H1 (cell line): ENCODE measurements around the gene IP6K1. TPM values are rescaled to one million over a fixed set of nuclear protein-coding genes. Genes with fewer than 3 reads are reported as not detected.

Source experiments
- CTCF ChIA-PET: fragments of 300-600 bp; sonication (Branson Sonifier 250); formaldehyde crosslinking; loops from one replicate; lab custom pipeline; 2021; ENCODE audit not compliant: partially characterized antibody; lab: Charles Lee
- POLR2A ChIA-PET: fragments of 300-600 bp; sonication (Branson Sonifier 250); formaldehyde crosslinking; loops from one replicate; lab custom pipeline; 2021; ENCODE audit warnings: inconsistent platforms; ENCODE audit not compliant: partially characterized antibody; lab: Charles Lee
- DNase-seq, 2 experiments: peaks; one replicate each; pipeline versions ENCODE4 v3.0.0 to v3.0.0-alpha.2; 2010 to 2022; ENCODE audit warnings: low spot score in 2 of 2, low read depth in 1 of 2, mixed read lengths in 1 of 2
- FAIRE-seq: peaks from 2 replicates; lab custom pipeline; 2011; peaks lifted over from hg19 to GRCh38; lab: Jason Lieb, UNC
- H2AFZ ChIP-seq: 2 replicates; pipeline ENCODE4 v1.8.1; 2012; ENCODE audit warnings: low read length, inconsistent platforms
- H2AK5ac ChIP-seq: 2 replicates; pipeline ENCODE4 v1.6.1; 2013; ENCODE audit warnings: low read depth, low read length
- H2BK120ac ChIP-seq: replicated peaks from 2 replicates; pipeline ENCODE3; 2013; ENCODE audit warnings: low read depth, low read length, inconsistent platforms
- H2BK12ac ChIP-seq: 2 replicates; pipeline ENCODE4 v1.6.1; 2013; ENCODE audit warnings: low read depth, low read length
- H2BK15ac ChIP-seq: 2 replicates; pipeline ENCODE4 v1.6.1; 2013; ENCODE audit warnings: low read length
- H2BK20ac ChIP-seq: 2 replicates; pipeline ENCODE4 v1.6.1; 2013; ENCODE audit warnings: low read length
- H2BK5ac ChIP-seq: 2 replicates; pipeline ENCODE4 v1.6.1; 2013; ENCODE audit warnings: low read depth, low read length
- H3K14ac ChIP-seq: 2 replicates; pipeline ENCODE4 v1.6.1; 2013; ENCODE audit warnings: inconsistent platforms; ENCODE audit not compliant: insufficient read length
- H3K18ac ChIP-seq: 2 replicates; pipeline ENCODE4 v1.6.1; 2013; ENCODE audit warnings: low read length; ENCODE audit errors: extremely low read depth
- H3K23ac ChIP-seq: 2 replicates; pipeline ENCODE4 v1.6.1; 2013; ENCODE audit warnings: inconsistent platforms; ENCODE audit not compliant: insufficient read length
- H3K23me2 ChIP-seq: 2 replicates; pipeline ENCODE4 v1.6.1; 2013; ENCODE audit warnings: low read depth, low read length
- H3K27ac ChIP-seq: 2 replicates; pipeline ENCODE4 v1.6.1; 2011; ENCODE audit warnings: low read depth, low read length, inconsistent platforms
- H3K27me3 ChIP-seq, 4 experiments: replicated peaks in 1 of 4; 1 replicate in 1 of 4; 2 replicates in 3 of 4; pipeline versions ENCODE4 v1.6.1 to v1.8.1; 2011 to 2013; ENCODE audit warnings: low read length in 3 of 4, mild to moderate bottlenecking in 3 of 4, inconsistent platforms in 2 of 4, mixed read lengths in 2 of 4, moderate library complexity in 1 of 4; ENCODE audit not compliant: control insufficient read depth in 3 of 4, insufficient read depth in 3 of 4; ENCODE audit errors: extremely low read depth in 1 of 4
- H3K36me3 ChIP-seq, 4 experiments: 2 replicates each; pipeline versions ENCODE4 v1.6.1 to v1.8.1; 2011 to 2013; ENCODE audit warnings: mild to moderate bottlenecking in 4 of 4, low read length in 3 of 4, moderate library complexity in 2 of 4, control low read depth in 1 of 4, inconsistent platforms in 1 of 4; ENCODE audit not compliant: insufficient read depth in 4 of 4, control insufficient read depth in 2 of 4
- H3K4ac ChIP-seq: replicated peaks from 2 replicates; pipeline ENCODE3; 2013; ENCODE audit warnings: low read length, low read depth, mixed read lengths, inconsistent platforms; ENCODE audit not compliant: insufficient read length
- H3K4me1 ChIP-seq, 4 experiments: replicated peaks in 1 of 4; 1 replicate in 1 of 4; 2 replicates in 3 of 4; pipeline versions ENCODE4 v1.6.1 to v1.8.1; 2011 to 2013; ENCODE audit warnings: low read length in 3 of 4, inconsistent platforms in 2 of 4, mixed read lengths in 1 of 4; ENCODE audit not compliant: insufficient read depth in 4 of 4, control insufficient read depth in 3 of 4
- H3K4me2 ChIP-seq, 2 experiments: 2 replicates each; pipeline versions ENCODE4 v1.6.1 to v1.8.1; 2011 to 2013; ENCODE audit warnings: low read depth in 2 of 2, low read length in 2 of 2, control low read depth in 1 of 2, inconsistent platforms in 1 of 2, mild to moderate bottlenecking in 1 of 2; ENCODE audit not compliant: insufficient read depth in 1 of 2
- H3K4me3 ChIP-seq, 4 experiments: fragments of 200-600, 300-600 bp in 1 of 4; sonication (generic), shearing (Covaris generic), sonication (Bioruptor Twin) in 1 of 4; 2 replicates each; pipeline versions ENCODE4 v1.5.1 to v1.8.1; 2011 to 2016; ENCODE audit warnings: low read length in 4 of 4, low read depth in 3 of 4, control low read depth in 2 of 4, inconsistent platforms in 2 of 4, mild to moderate bottlenecking in 2 of 4, mixed read lengths in 1 of 4, moderate library complexity in 1 of 4; ENCODE audit not compliant: insufficient read depth in 2 of 4; ENCODE audit errors: extremely low read depth in 1 of 4
- H3K56ac ChIP-seq: replicated peaks from 2 replicates; pipeline ENCODE3; 2013; ENCODE audit warnings: low read depth, mild to moderate bottlenecking, mixed read lengths, low read length, inconsistent platforms; ENCODE audit not compliant: insufficient read length
- H3K79me1 ChIP-seq: 2 replicates; pipeline ENCODE4 v1.6.1; 2013; ENCODE audit warnings: low read depth, low read length, control low read depth
- H3K79me2 ChIP-seq, 2 experiments: 2 replicates each; pipeline versions ENCODE4 v1.6.1 to v1.8.1; 2012 to 2013; ENCODE audit warnings: low read length in 2 of 2, mild to moderate bottlenecking in 2 of 2, inconsistent platforms in 1 of 2; ENCODE audit not compliant: insufficient read depth in 2 of 2, control insufficient read depth in 1 of 2
- H3K9ac ChIP-seq, 4 experiments: replicated peaks in 1 of 4; 1 replicate in 1 of 4; 2 replicates in 3 of 4; pipeline versions ENCODE4 v1.6.1 to v1.8.1; 2011 to 2013; ENCODE audit warnings: low read depth in 3 of 4, low read length in 3 of 4, control low read depth in 2 of 4, mild to moderate bottlenecking in 2 of 4, moderate library complexity in 2 of 4, inconsistent platforms in 1 of 4; ENCODE audit errors: extremely low read depth in 1 of 4
- H3K9me3 ChIP-seq, 2 experiments: 2 replicates each; pipeline versions ENCODE4 v1.6.1 to v1.8.1; 2012 to 2013; ENCODE audit warnings: mild to moderate bottlenecking in 2 of 2, moderate library complexity in 2 of 2, control low read depth in 1 of 2, inconsistent platforms in 1 of 2, low read depth in 1 of 2, low read length in 1 of 2, mixed read lengths in 1 of 2; ENCODE audit not compliant: insufficient read depth in 2 of 2
- H4K20me1 ChIP-seq, 2 experiments: replicated peaks in 1 of 2; 2 replicates each; pipeline versions ENCODE3 to v1.8.1; 2011 to 2013; ENCODE audit warnings: inconsistent platforms in 2 of 2, low read length in 2 of 2, mild to moderate bottlenecking in 1 of 2; ENCODE audit not compliant: insufficient read depth in 2 of 2, control insufficient read depth in 1 of 2
- H4K5ac ChIP-seq: 2 replicates; pipeline ENCODE4 v1.6.1; 2013; ENCODE audit warnings: low read length, low read depth, mixed read lengths, inconsistent platforms; ENCODE audit not compliant: insufficient read length
- H4K8ac ChIP-seq: 2 replicates; pipeline ENCODE4 v1.8.0; 2013; ENCODE audit warnings: mild to moderate bottlenecking, moderate library complexity, low read length, inconsistent platforms; ENCODE audit not compliant: insufficient read depth; ENCODE audit errors: extremely low read depth
- H4K91ac ChIP-seq: replicated peaks from 2 replicates; pipeline ENCODE3; 2013; ENCODE audit warnings: low read length, mixed read lengths, inconsistent platforms; ENCODE audit not compliant: insufficient read length
- CTCF ChIP-seq, 3 experiments: IDR thresholded peaks; 1 replicate in 2 of 3; 2 replicates in 1 of 3; pipeline versions ENCODE4 v1.5.1 to v1.6.1; 2011; ENCODE audit warnings: low read length in 3 of 3, mild to moderate bottlenecking in 3 of 3, inconsistent platforms in 2 of 3, low read depth in 1 of 3, moderate library complexity in 1 of 3; ENCODE audit not compliant: insufficient read depth in 1 of 3; ENCODE audit errors: control extremely low read depth in 1 of 3
- JUND ChIP-seq: IDR thresholded peaks from 2 replicates; pipeline ENCODE4 v1.6.1; 2011; ENCODE audit warnings: mild to moderate bottlenecking, improper control_type of control experiment, low read length
- KDM4A ChIP-seq: IDR thresholded peaks from one replicate; pipeline ENCODE4 v1.7.1; 2012; ENCODE audit warnings: low read depth, mild to moderate bottlenecking, moderate library complexity, low read length, inconsistent platforms; ENCODE audit not compliant: severe bottlenecking
- PHF8 ChIP-seq: fragments of 200-600 bp; sonication (generic); conservative IDR thresholded peaks from 2 replicates; pipeline ENCODE4 v1.7.1; 2012; ENCODE audit warnings: low read depth, mild to moderate bottlenecking, inconsistent platforms, low read length, moderate library complexity
- POLR2A ChIP-seq, 2 experiments: IDR thresholded peaks; 1 replicate in 1 of 2; 2 replicates in 1 of 2; pipeline ENCODE4 v1.6.1; 2011; ENCODE audit warnings: low read depth in 2 of 2, low read length in 2 of 2, mild to moderate bottlenecking in 2 of 2; ENCODE audit errors: control extremely low read depth in 1 of 2
- RAD21 ChIP-seq, 2 experiments: IDR thresholded peaks in 1 of 2; conservative IDR thresholded peaks in 1 of 2; 2 replicates each; pipeline ENCODE4 v1.6.1; 2011; ENCODE audit warnings: low read depth in 2 of 2, low read length in 2 of 2, improper control_type of control experiment in 1 of 2, inconsistent platforms in 1 of 2, mild to moderate bottlenecking in 1 of 2, moderate library complexity in 1 of 2
- SIRT6 ChIP-seq: IDR thresholded peaks from one replicate; pipeline ENCODE4 v1.7.1; 2012; ENCODE audit warnings: low read length, inconsistent platforms
- SP1 ChIP-seq: IDR thresholded peaks from 2 replicates; pipeline ENCODE4 v1.6.1; 2011; ENCODE audit warnings: low read depth, low read length
- TBP ChIP-seq: IDR thresholded peaks from 2 replicates; pipeline ENCODE4 v1.6.1; 2011; ENCODE audit warnings: low read depth, low read length, improper control_type of control experiment
- ZNF274 ChIP-seq: IDR thresholded peaks from 2 replicates; pipeline ENCODE4 v1.7.0; 2012; ENCODE audit warnings: low read length, borderline replicate concordance; ENCODE audit errors: extremely low read depth
- WGBS, 2 experiments: shearing (Covaris generic) in 1 of 2; methylation state at CpG; one replicate each; pipeline versions ENCODE4 v1.1.6 to v1.1.7; 2013 to 2015; ENCODE audit warnings: low lambda C conversion rate in 2 of 2, mixed read lengths in 2 of 2, inconsistent platforms in 1 of 2, low coverage in 1 of 2, missing lambda C conversion rate in 1 of 2; ENCODE audit not compliant: insufficient replicate concordance in 2 of 2, insufficient coverage in 1 of 2, insufficient read length in 1 of 2; ENCODE audit errors: extremely low coverage in 1 of 2, missing lambda C conversion rate in 1 of 2; 5-methylcytosine and 5-hydroxymethylcytosine counted together
- polyA plus RNA-seq, 7 experiments: library from polyadenylated mRNA; depleted of rRNA in 3 of 7; stranded (reverse) in 5 of 7; unstranded in 2 of 7; fragments of >200 nt in 5 of 7; fragments of 200-250 nt in 2 of 7; gene quantifications; 1 replicate in 5 of 7; 2 replicates in 1 of 7; 4 replicates in 1 of 7; pipeline versions ENCODE4 v1.2.1 to v1.2.3, GENCODE V29; 2011 to 2013; ENCODE audit warnings: missing spikeins in 2 of 7, mixed read lengths in 2 of 7
- total RNA-seq: library from RNA; stranded (reverse); fragmentation: NEBNext Ultra II Directional; extraction: Animal tissue kit (Norgen Biotek cat#: 25700); gene quantifications from 2 replicates; pipeline ENCODE4 v1.2.1, GENCODE V29; 2021
- TF ChIP-seq, protein P1 (sequence below): IDR thresholded peaks from 2 replicates; pipeline ENCODE4 v1.6.1; 2011; ENCODE audit warnings: low read depth, mild to moderate bottlenecking, low read length; ENCODE audit not compliant: insufficient read depth

The IP6K1 gene
- total and polyA plus RNA-seq, 2 of the 8 experiments (the other 6 are each of a cell fraction or from before 2014, with no cell fraction given) = 31.5 to 35.2 TPM

DNA sequence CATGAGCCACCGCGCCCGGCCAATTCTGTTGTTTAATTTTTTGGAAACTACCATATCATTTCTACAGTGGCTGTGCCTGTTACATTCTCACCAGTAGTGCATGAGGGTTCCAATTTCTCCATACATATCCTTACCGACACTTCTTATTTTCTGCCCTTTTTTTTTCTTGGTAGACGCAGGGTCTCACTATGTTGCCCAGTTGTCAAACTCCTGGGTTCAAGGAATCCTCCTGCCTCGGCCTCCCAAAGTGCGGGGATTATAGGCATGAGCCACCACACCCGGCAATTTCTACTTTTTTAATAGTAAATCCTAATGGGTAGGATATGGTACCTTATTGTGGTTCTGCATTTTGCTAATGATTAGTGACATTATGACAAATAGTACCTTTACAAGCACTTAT, 76.5 kb downstream of the IP6K1 start:
- Histone ChIP-seq H3K27ac (no peak overlapping the region), H2BK20ac (no peak overlapping the region), H4K91ac (no peak overlapping the region), H2BK12ac (no peak overlapping the region), H4K20me1 (peaks cover 0 to 6% of the 10 kb centered on the region in 2 experiments), H3K23me2 (no peaks in the 10 kb centered on the region), H2BK5ac (no peak overlapping the region), H2AFZ (no peak overlapping the region), H3K4ac (no peak overlapping the region), H3K4me1 (peaks cover 0 to 3% (median 0%) of the 10 kb centered on the region in 4 experiments; a peak in 1 of 7 replicates), H3K79me1 (no peaks in the 10 kb centered on the region), H3K79me2 (no peaks in the 10 kb centered on the region), H3K9ac (no peak overlapping the region), H3K9me3 (no peaks in the 10 kb centered on the region), H3K14ac (no peak overlapping the region), H3K18ac (no peak overlapping the region), H3K23ac (no peak overlapping the region), H3K36me3 (peaks cover 0 to 3% (median 0%) of the 10 kb centered on the region in 4 experiments; a peak in 4 of 8 replicates), H2AK5ac (no peak overlapping the region), H3K4me3 (no peak overlapping the region), H2BK15ac (no peak overlapping the region), H2BK120ac (no peak overlapping the region), H3K56ac (no peak overlapping the region), H4K5ac (no peak overlapping the region), H3K27me3 (no peaks in the 10 kb centered on the region), H3K4me2 (no peak overlapping the region), H4K8ac (no peak overlapping the region)
- ChIA-PET POLR2A (interaction anchor here (3.8 kb wide), 1 partner anchor 12 kb away, joined by 41 read pairs; the partner anchor contains the start of genes AMIGO3 and GMPPB), CTCF (interaction anchor here (1.0 kb wide), 1 partner anchor 130 kb away, joined by 4 read pairs; no protein-coding TSS in a partner anchor)
- FAIRE-seq (no peak), DNase-seq (no peak)
- 94% methylated on average over 8 of the region's 8 CpGs; no CpG with 5 or more reads in 1 of the 2 experiments for WGBS, 2 experiments
- TF ChIP-seq PHF8 (no peak), ZNF274 (no peak), SIRT6 (no peak), TBP (no peak), CTCF (IDR thresholded peaks at IDR 0.05; ENCODE audit: control extremely low read depth in 1 of 3, insufficient read depth in 1 of 3, low read depth in 1 of 3, low read length in 3 of 3) (no peak), JUND (no peak), KDM4A (no peak), RAD21 (IDR thresholded peaks at IDR 0.05 in 1 of 2, conservative IDR thresholded peaks at IDR 0.05 in 1 of 2; ENCODE audit: low read depth in 2 of 2, low read length in 2 of 2) (no peak), SP1 (no peak), POLR2A (IDR thresholded peaks at IDR 0.05; ENCODE audit: control extremely low read depth in 1 of 2, low read depth in 2 of 2, low read length in 2 of 2) (no peak)
- TF ChIP-seq, protein P1, sequence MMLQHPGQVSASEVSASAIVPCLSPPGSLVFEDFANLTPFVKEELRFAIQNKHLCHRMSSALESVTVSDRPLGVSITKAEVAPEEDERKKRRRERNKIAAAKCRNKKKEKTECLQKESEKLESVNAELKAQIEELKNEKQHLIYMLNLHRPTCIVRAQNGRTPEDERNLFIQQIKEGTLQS = no peak
